Measurements from ENCODE around the gene GBE1.

The GBE1 gene

DNA sequence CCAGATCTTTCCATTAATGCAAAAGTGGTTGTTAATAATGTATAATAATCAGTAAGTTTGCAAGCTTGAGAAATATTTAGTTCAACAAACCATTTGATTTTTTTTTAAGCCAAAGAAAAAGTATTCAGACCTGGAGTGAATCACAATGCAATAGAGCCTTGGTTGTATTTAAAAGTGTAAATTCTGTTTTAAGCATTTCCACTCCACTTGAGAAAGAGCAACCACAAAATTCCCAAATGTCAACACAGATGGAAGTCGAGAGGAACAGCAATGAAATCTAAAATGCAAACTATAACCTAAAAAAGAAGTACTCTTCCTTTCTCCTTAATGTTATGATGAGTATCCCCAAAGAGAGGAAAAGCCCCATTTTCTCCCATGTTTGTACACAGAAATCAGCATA lies 20.2 kb downstream of the GBE1 start:
- DNase-seq (ENCODE audit: insufficient read length, low spot score) (no peak), FAIRE-seq (no peak)
- TF ChIP-seq POLR2A (IDR thresholded peaks at IDR 0.05; ENCODE audit: low read depth, low read length) = no peak

DNA sequence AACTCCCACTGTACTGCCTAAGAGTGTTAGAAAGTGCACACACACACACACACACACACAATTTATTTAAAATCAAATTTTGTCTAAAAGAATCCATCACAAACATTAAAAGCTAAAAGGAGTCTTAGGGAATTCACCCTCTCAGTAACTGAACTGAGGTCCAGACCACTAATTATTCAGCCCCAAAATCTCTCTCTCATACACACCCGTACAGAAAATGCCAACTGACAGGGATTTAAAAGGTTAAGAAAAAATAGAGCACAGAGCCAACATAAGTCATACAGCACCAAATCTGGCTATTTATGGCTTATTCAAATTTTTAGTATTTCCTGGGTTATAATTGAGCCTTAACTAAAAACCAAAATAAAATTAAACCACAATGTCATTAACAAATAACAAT lies 20.7 kb downstream of the GBE1 start:
- FAIRE-seq (no peak), DNase-seq (ENCODE audit: insufficient read length, low spot score) (no peak)
- no peak for TF ChIP-seq POLR2A (IDR thresholded peaks at IDR 0.05; ENCODE audit: low read depth, low read length)

DNA sequence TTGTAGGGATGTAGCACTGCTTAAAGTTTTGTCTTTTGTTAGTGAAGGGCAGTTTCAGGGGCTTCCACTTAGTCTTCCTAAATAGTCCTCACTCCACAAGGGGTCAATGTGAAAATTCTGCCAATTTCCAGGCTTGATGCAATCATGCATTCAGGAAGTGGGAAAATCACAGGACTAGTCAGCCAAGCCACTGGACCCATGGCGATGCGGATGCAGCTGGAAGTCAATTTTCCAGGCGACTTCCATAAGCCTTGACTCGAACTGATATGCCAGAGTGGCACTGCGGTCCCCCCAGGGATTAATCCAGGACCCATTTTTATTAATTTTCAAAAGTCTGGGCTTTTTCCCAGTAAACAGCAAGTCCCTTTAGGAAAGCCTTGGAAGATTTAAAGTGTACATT lies 26.1 kb downstream of the GBE1 start:
- FAIRE-seq = peak; percentile 11
- no peak for DNase-seq (ENCODE audit: insufficient read length, low spot score)
- TF ChIP-seq POLR2A (IDR thresholded peaks at IDR 0.05; ENCODE audit: low read depth, low read length) = no peak

DNA sequence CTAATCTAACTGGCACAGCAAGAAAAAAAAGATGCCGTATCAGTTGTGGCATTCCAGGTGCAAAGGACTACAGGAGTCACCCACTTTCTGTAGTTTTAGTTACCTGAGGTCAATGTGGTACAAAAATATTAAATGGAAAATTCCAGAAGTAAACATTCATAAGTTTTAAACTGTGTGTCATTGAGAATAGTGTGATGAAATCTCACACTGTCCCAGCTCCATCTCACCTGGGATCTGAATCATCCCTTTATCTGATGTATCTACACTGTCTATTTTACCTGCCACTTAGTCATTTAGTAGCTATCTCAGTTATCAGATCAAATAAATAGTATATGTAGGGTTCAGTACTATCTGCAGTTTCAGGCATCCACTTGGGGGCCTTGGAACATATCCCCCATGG lies 26.7 kb downstream of the GBE1 start:
- FAIRE-seq (no peak), DNase-seq (ENCODE audit: insufficient read length, low spot score) (no peak)
- TF ChIP-seq POLR2A (IDR thresholded peaks at IDR 0.05; ENCODE audit: low read depth, low read length) = no peak

DNA sequence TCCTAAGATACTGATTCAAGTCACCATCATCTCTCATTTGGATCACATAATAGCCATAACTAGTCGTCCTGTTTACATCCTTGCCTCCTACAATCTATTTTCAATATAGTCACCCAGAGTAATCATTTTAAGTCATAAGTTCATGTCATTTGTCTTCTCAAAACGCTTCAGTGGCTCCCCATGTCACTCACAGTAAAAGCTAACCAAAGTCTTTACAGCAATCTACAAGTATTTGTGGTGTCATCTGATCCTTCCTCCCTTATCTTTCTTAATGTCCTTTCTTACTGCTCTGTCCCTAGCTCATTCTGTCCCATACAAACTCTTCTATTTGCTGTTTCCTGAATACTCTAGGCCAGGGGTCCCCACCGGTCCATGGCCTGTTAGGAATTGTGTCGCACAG lies 28.8 kb downstream of the GBE1 start:
- TF ChIP-seq POLR2A (IDR thresholded peaks at IDR 0.05; ENCODE audit: low read depth, low read length) = no peak
- DNase-seq (ENCODE audit: insufficient read length, low spot score) = no peak
- no peak for FAIRE-seq

DNA sequence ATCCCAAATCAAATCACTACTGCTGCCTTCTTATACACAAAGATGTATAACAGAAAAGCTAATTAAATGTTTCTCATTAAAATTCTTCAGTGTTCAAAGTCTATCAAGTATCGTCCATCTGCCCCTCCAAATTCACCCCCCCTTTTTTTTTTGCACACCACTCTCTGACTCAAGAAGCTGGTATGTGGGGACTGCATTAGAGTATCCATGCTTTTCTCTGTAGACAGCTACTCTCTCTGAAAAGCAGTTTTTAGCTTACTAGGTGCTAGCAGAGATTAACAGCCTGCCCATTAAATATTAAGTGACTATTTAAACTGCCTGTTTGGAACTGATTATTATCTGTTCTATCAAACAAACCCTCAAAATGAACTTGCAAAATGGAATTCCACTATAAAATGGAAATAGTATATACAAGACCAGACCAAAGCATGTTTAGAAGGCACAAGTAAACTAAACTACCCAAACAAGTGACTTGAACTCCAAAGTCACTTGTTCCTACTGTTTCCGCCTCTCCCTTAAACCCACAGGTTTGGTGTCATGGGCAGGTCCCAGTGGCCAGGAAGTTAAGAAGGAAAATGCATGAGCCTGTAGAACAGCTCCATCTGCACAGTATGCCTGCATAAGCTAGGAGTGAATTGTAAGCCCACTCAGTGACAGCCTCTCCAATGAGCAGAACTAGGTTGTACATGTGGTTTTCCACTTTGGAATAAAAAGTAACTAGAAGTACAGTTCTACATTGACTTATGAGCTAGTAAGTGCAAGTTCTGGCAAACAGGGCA lies 32.5 kb downstream of the GBE1 start:
- FAIRE-seq (peak; percentile 85), DNase-seq (ENCODE audit: insufficient read length, low spot score) (no peak)
- no peak for TF ChIP-seq POLR2A (IDR thresholded peaks at IDR 0.05; ENCODE audit: low read depth, low read length)

DNA sequence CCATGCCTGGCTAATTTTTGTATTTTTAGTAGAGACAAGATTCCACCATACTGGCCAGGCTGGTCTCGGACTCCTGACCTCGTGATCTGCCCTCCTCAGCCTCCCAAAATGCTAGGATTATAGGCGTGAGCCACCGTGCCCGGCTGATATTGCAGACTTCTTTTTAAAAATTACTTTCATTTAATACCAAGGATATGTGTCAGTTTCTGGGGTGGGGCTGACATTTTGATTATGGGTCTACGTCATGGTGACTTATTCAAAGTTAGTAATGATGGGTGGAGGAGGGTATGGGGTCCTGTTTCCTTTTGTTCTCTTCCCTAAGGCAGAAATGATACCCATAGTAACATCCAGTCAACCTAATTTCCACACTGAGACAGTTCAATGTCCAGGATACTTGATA lies 34.7 kb downstream of the GBE1 start:
- FAIRE-seq (no peak), DNase-seq (ENCODE audit: insufficient read length, low spot score) (no peak)
- TF ChIP-seq POLR2A (IDR thresholded peaks at IDR 0.05; ENCODE audit: low read depth, low read length) = no peak

DNA sequence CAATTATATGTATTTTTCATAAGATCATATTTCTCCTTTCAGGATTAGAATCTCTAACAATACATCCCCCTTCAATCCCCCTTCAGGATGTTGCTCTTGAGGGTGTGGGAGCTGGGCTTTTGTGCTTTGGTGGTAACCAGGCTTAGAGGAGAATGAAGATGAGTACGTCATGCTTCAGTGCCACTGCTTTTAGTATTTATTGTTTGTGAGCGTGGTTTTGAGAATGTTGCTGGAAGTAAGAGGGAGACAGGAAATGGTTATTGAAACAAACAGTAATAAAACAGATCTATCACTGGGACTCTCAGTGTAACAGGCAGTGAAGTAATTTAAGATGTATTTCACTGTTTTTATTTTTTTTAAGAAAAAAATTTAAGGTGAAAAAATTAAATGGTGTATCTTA lies 35.3 kb downstream of the GBE1 start:
- no peak for TF ChIP-seq POLR2A (IDR thresholded peaks at IDR 0.05; ENCODE audit: low read depth, low read length)
- DNase-seq (ENCODE audit: insufficient read length, low spot score) (no peak), FAIRE-seq (peak; percentile 52)

DNA sequence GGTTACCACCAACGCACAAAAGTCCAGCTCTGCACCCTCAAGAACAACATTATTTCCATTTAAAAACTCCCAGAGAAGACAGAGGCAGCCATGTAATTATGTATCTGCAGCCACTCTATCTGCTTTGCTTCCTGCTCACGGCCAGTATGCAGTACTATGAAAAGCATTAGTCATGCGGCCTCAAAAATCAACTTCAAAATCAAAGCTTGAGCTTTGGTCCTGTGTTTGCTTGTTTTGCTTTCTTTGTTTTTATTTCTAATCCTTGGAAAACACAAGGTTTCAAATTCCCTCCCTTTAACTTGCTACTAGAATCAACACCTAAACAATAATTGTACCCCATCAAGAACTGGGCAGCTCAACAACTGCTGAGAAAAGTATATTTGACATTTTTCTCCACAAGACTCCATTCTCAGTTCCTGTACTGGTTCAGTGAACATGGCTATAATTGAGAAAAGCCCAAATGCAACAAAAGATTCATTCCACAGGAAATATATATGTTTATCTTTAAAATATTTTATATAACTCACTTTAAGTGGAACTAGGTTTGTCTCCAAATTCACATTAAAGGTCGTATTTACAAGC lies 37.6 kb downstream of the GBE1 start:
- FAIRE-seq (peak; percentile 98), DNase-seq (ENCODE audit: insufficient read length, low spot score) (no peak)
- TF ChIP-seq POLR2A (IDR thresholded peaks at IDR 0.05; ENCODE audit: low read depth, low read length) = no peak

DNA sequence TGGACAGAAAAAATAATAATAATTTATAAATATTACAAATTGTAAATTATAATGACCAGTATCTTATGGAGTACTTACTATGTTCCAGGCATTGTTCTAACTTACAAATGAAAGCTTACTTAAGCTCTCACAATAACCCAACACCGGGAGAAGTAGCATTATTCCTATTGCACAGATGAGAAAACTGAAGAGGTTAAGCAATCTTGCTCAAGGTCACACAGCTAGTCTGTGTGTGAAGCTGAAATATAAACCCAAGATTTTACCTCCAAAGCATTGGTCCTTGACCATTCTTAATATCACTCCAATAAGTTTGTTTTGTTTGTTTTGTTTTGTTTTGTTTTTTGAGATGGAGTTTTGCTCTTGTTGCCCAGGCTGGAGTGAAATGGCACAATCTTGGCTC lies 43.1 kb downstream of the GBE1 start:
- DNase-seq (ENCODE audit: insufficient read length, low spot score) (no peak), FAIRE-seq (no peak)
- no peak for TF ChIP-seq POLR2A (IDR thresholded peaks at IDR 0.05; ENCODE audit: low read depth, low read length)

DNA sequence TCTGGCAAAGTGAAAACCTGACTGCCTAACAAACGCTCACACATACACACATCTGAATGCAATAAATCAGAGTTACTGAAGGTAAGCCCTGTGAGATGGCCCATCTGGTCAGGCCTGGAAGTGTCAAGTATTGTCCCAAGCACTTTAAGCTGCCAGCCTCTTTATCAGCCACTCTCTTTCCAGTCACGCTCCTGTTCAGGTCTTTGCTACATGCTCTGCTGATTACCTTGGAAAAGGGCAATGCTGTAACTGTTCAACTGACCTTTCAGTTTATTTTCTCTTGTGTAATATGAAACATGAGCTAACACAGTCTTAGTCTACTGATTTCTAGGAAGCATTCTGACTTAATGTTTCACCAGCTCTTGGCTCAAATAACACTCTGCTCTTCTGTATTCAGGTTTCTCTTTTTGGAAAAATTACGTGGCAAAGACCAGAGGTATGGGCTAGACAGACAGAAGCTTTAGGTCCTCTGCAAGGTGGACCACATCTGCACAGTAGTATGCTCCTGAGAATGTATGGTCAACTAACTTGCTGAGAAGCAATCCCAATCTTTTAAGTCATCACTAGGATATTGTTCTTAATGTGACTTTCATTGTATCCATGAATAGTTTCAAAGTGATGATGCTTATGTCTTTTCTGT lies 44.5 kb downstream of the GBE1 start:
- FAIRE-seq (peak; percentile 86), DNase-seq (ENCODE audit: insufficient read length, low spot score) (no peak)
- TF ChIP-seq POLR2A (IDR thresholded peaks at IDR 0.05; ENCODE audit: low read depth, low read length) = no peak

DNA sequence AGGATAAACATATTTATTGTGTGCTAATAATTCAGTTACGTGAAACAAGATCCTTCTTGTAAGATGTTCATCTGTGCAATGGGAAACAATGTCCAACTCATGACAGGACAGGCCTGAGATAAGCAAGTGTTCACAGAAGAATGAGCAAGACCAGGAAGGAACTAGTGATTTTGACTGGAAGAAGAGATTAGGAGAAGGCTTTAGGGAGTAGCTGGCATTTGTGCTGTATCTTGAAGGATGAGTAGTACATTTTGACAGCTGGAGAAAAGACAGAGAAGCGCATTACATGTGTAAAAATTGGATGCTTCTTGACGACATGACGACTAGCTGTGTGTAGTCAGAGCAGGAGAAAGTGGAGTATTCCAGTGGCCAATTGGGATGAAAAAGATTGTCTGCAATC lies 48.4 kb downstream of the GBE1 start:
- DNase-seq (ENCODE audit: insufficient read length, low spot score) = no peak
- FAIRE-seq = peak; percentile 15
- TF ChIP-seq POLR2A (IDR thresholded peaks at IDR 0.05; ENCODE audit: low read depth, low read length) = no peak

DNA sequence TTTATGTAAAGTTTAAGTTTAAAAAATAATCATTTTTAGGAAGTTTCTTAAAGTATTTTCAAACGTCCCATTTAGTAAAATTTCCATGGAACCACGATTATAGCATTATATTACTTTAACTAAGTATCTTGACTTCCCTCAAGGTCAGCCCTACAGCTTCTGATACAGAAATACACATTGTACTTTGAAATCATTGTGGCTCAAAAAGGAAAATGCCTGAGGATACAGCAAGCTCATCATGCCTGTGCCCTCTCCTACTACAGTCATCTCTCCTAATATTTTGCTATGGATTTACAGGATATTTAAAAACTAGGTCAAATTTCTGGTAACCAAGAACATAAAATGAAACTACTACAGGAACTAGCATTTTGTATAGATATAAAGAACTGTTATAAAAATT lies 51.8 kb downstream of the GBE1 start:
- no peak for TF ChIP-seq POLR2A (IDR thresholded peaks at IDR 0.05; ENCODE audit: low read depth, low read length)
- DNase-seq (ENCODE audit: insufficient read length, low spot score) = no peak
- FAIRE-seq = no peak

DNA sequence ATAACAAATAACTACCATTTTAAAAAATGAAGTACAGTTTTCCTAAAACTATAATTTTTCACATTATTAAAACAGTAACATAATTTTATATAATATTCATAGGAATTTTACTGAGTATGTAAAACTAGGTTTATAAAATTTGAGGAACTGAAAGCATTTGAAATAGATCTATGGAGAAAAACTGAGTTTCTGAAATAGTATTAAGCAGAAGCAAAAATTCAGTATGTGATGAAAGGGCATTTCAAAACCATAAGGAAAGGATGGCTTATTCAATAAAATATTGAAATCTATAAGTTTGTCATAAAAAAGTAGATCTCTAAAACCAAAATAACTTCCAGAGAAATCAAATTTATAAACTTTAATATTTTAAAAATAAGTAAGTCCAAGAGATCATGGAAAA lies 53.4 kb downstream of the GBE1 start:
- no peak for DNase-seq (ENCODE audit: insufficient read length, low spot score)
- TF ChIP-seq POLR2A (IDR thresholded peaks at IDR 0.05; ENCODE audit: low read depth, low read length) = no peak
- no peak for FAIRE-seq

DNA sequence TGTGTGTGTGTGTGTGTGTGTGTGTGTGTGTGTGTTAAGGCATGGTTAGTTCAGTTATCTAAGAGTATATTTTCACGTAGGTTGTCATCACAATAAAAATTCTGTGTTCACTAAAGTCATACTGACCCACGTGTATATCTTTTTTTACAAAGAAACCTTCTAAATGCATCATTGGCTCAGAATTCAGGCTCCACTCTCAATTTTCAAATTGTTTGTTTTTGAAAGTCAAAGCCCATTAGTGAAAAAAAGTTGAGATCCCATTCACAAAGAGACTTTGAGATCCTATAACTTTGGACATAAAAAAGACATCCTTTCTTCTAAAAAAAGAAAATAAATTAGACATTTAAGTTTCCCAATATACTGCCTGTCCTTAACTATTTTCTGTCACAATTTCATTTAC lies 59.3 kb downstream of the GBE1 start:
- no peak for FAIRE-seq

More for the DNA sequence above, 59.3 kb downstream of the GBE1 start:
- no peak for DNase-seq (ENCODE audit: insufficient read length, low spot score)
- TF ChIP-seq POLR2A (IDR thresholded peaks at IDR 0.05; ENCODE audit: low read depth, low read length) = no peak

Data from H54 (cell line).